OCI-M2 (cell line): ENCODE measurements around the gene CTIF.

Experiments used
- DNase-seq: peaks from one replicate; lab custom pipeline; 2025; ENCODE audit not compliant: unreplicated experiment; lab: John Stamatoyannopoulos, UW

The CTIF gene

GRCh38 chr18:48782381-48782861 lies 243.6 kb downstream of the CTIF start:
- no peak for DNase-seq

GRCh38 chr18:48783616-48784520 lies 245.0 kb downstream of the CTIF start:
- no peak for DNase-seq

- no peak for DNase-seq
These were observed 245.8 kb downstream of the CTIF start for GRCh38 chr18:48784656-48785055.

GRCh38 chr18:48785091-48785614 lies 246.3 kb downstream of the CTIF start:
- DNase-seq = no peak

GRCh38 chr18:48785736-48786454 lies 247.1 kb downstream of the CTIF start:
- no peak for DNase-seq

GRCh38 chr18:48786455-48787202 lies 247.8 kb downstream of the CTIF start:
- no peak for DNase-seq

GRCh38 chr18:48787203-48788151 lies 248.6 kb downstream of the CTIF start:
- no peak for DNase-seq

GRCh38 chr18:48788373-48788772 lies 249.5 kb downstream of the CTIF start:
- DNase-seq = no peak

GRCh38 chr18:48789259-48789812 lies 250.5 kb downstream of the CTIF start:
- DNase-seq = no peak

- no peak for DNase-seq
These were observed 251.5 kb downstream of the CTIF start for GRCh38 chr18:48790226-48790863.

- DNase-seq = no peak
These were observed 252.2 kb downstream of the CTIF start for GRCh38 chr18:48790869-48791635.

GRCh38 chr18:48791636-48792105 lies 252.8 kb downstream of the CTIF start:
- DNase-seq = no peak

- no peak for DNase-seq
These were observed 253.3 kb downstream of the CTIF start for GRCh38 chr18:48792141-48792540.

GRCh38 chr18:48792611-48793380 lies 254.0 kb downstream of the CTIF start:
- no peak for DNase-seq

- no peak for DNase-seq
These were observed 255.6 kb downstream of the CTIF start for GRCh38 chr18:48794251-48794970.

GRCh38 chr18:48795696-48796095 lies 256.9 kb downstream of the CTIF start:
- DNase-seq = no peak
